HepG2 (cell line): ENCODE measurements around the gene LYZL1. TPM values are rescaled to one million over a fixed set of nuclear protein-coding genes. Genes with fewer than 3 reads are reported as not detected.
A peak's percentile ranks its signal among the peaks of the same experiment; 100 is the strongest.

Experiments
- ATAC-seq: fragments of 200-7000 bp; cut with Tn5 transposase; 3 replicates; pipeline ENCODE4 v1.9.1; 2020; ENCODE audit warnings: mild to moderate bottlenecking, moderate library complexity
- BruUV-seq: library from RNA; stranded (reverse); fragments of 400-500 nt; replicated peaks from 2 replicates; lab custom pipeline; 2021; lab: Mats Ljungman, UMichigan
- CTCF ChIA-PET: fragments of 300-600 bp; formaldehyde crosslinking; extraction: SDS; loops from one replicate; lab custom pipeline; 2021; ENCODE audit warnings: low total read pairs, inconsistent platforms, low intra/inter-chr PET ratio; lab: Yijun Ruan, JAX
- POLR2A ChIA-PET: fragments of 350-600 bp; sonication (Branson Sonifier 250); formaldehyde crosslinking; loops from one replicate; lab custom pipeline; 2020; ENCODE audit warnings: antibody characterized with exemption, inconsistent platforms; lab: Yijun Ruan, JAX
- DNase-seq: peaks from one replicate; pipeline ENCODE4 v3.0.0-alpha.2; 2015; ENCODE audit warnings: low spot score
- FAIRE-seq: peaks from 3 replicates; lab custom pipeline; 2011; peaks lifted over from hg19 to GRCh38; lab: Jason Lieb, UNC
- H2AFZ ChIP-seq: one replicate; pipeline ENCODE4 v1.6.1; 2011; ENCODE audit warnings: low read length, inconsistent platforms
- H3K27ac ChIP-seq: fragments of 300-600 bp; 3 replicates; pipeline ENCODE4 v1.8.0; 2011; ENCODE audit warnings: mixed run types, mild to moderate bottlenecking, mixed read lengths, low read length, inconsistent platforms; ENCODE audit not compliant: insufficient read depth; ENCODE audit errors: extremely low read length
- H3K27me3 ChIP-seq, 2 experiments: fragments of 200-600 bp in 1 of 2; 2 replicates in 1 of 2; 3 replicates in 1 of 2; pipeline versions ENCODE4 v1.6.0 to v1.8.0; 2011; ENCODE audit warnings: low read length in 2 of 2, mild to moderate bottlenecking in 2 of 2, moderate library complexity in 2 of 2, inconsistent platforms in 1 of 2; ENCODE audit not compliant: insufficient read depth in 2 of 2, control insufficient read depth in 1 of 2
- H3K36me3 ChIP-seq, 2 experiments: fragments of 200-600 bp in 1 of 2; replicated peaks in 1 of 2; 2 replicates in 1 of 2; 3 replicates in 1 of 2; pipeline versions ENCODE4 v1.5.1 to v1.8.0; 2011; ENCODE audit warnings: low read length in 2 of 2, inconsistent platforms in 1 of 2; ENCODE audit not compliant: insufficient read depth in 2 of 2, control insufficient read depth in 1 of 2
- H3K4me1 ChIP-seq: 2 replicates; pipeline ENCODE4 v1.5.1; 2012; ENCODE audit warnings: low read length, inconsistent platforms; ENCODE audit not compliant: insufficient read depth
- H3K4me2 ChIP-seq: 2 replicates; pipeline ENCODE4 v1.6.0; 2011; ENCODE audit warnings: low read depth, low read length, inconsistent platforms
- H3K4me3 ChIP-seq, 3 experiments: fragments of 200-600 bp in 1 of 3; sonication (generic), shearing (Covaris generic) in 1 of 3; replicated peaks in 1 of 3; 2 replicates each; pipeline ENCODE4 v1.5.1; 2011 to 2016; ENCODE audit warnings: low read length in 3 of 3, inconsistent platforms in 2 of 3, low read depth in 2 of 3, mild to moderate bottlenecking in 2 of 3, control low read depth in 1 of 3, mixed read lengths in 1 of 3; ENCODE audit not compliant: insufficient read depth in 1 of 3
- H3K79me2 ChIP-seq: one replicate; pipeline ENCODE4 v1.6.1; 2011; ENCODE audit warnings: low read length, inconsistent platforms; ENCODE audit not compliant: insufficient read depth
- H3K9ac ChIP-seq: 2 replicates; pipeline ENCODE4 v1.6.0; 2011; ENCODE audit warnings: mild to moderate bottlenecking, low read depth, low read length, inconsistent platforms; ENCODE audit not compliant: insufficient read depth
- H3K9me3 ChIP-seq: 2 replicates; pipeline ENCODE4 v1.5.1; 2012; ENCODE audit warnings: mild to moderate bottlenecking, low read length
- H4K20me1 ChIP-seq: 2 replicates; pipeline ENCODE4 v1.6.0; 2011; ENCODE audit warnings: inconsistent platforms, mild to moderate bottlenecking, low read length, moderate library complexity; ENCODE audit not compliant: insufficient read depth
- CEBPB ChIP-seq: IDR thresholded peaks from 2 replicates; pipeline ENCODE4 v1.6.1; 2011; ENCODE audit warnings: low read depth, low read length, improper control_type of control experiment, borderline replicate concordance
- CEBPG ChIP-seq: IDR thresholded peaks from 2 replicates; pipeline ENCODE4 v1.6.1; 2016
- ETV6 ChIP-seq: sonication (generic); formaldehyde crosslinking; conservative IDR thresholded peaks from 2 replicates; pipeline ENCODE4 v1.4.0; 2020; ENCODE audit warnings: missing genetic modification reagents
- ISX ChIP-seq: sonication (generic); formaldehyde crosslinking; conservative IDR thresholded peaks from 2 replicates; pipeline ENCODE4 v1.5.0; 2020; ENCODE audit warnings: missing genetic modification reagents
- NFE2 ChIP-seq: sonication (generic); formaldehyde crosslinking; IDR thresholded peaks from 2 replicates; pipeline ENCODE4 v1.4.0; 2020; ENCODE audit warnings: missing genetic modification reagents
- ONECUT2 ChIP-seq: sonication (generic); formaldehyde crosslinking; IDR thresholded peaks from 2 replicates; pipeline ENCODE4 v1.4.0; 2020; ENCODE audit warnings: missing genetic modification reagents
- POGZ ChIP-seq: sonication (generic); formaldehyde crosslinking; IDR thresholded peaks from 2 replicates; pipeline ENCODE4 v1.4.0; 2020; ENCODE audit warnings: mild to moderate bottlenecking, missing genetic modification reagents
- SIX4 ChIP-seq: sonication (generic); formaldehyde crosslinking; IDR thresholded peaks from 2 replicates; pipeline ENCODE4 v1.4.0; 2020; ENCODE audit warnings: missing genetic modification reagents
- THYN1 ChIP-seq: sonication (generic); formaldehyde crosslinking; IDR thresholded peaks from 2 replicates; pipeline ENCODE4 v1.8.1; 2023; ENCODE audit warnings: low read depth, mild to moderate bottlenecking, moderate library complexity, missing genetic modification reagents, borderline replicate concordance
- ZNF101 ChIP-seq: sonication (generic); formaldehyde crosslinking; IDR thresholded peaks from 2 replicates; pipeline ENCODE4 v1.4.0; 2020; ENCODE audit warnings: mild to moderate bottlenecking, low read depth, missing genetic modification reagents, borderline replicate concordance
- ZNF598 ChIP-seq: sonication (generic); formaldehyde crosslinking; IDR thresholded peaks from 2 replicates; pipeline ENCODE4 v1.5.1; 2020; ENCODE audit warnings: mild to moderate bottlenecking, missing genetic modification reagents, borderline replicate concordance
- WGBS: methylation state at CpG from one replicate; pipeline ENCODE4 v1.1.6; 2017; ENCODE audit warnings: low lambda C conversion rate; 5-methylcytosine and 5-hydroxymethylcytosine counted together
- in situ Hi-C: cut with HindIII; loops from 2 replicates; pipeline ENCODE4 v1.10.0; 2017; ENCODE audit warnings: low pct_unique_long_range_greater_than_20kb; ENCODE audit not compliant: extremely low pct_ligation_motif_present
- intact Hi-C: fragments of 100-400 bp; cut with micrococcal nuclease; formaldehyde crosslinking; loops from one replicate; pipeline ENCODE4 v1.10.0; 2022; ENCODE audit not compliant: unreplicated experiment
- polyA plus RNA-seq, 8 experiments: library from polyadenylated mRNA; depleted of rRNA in 3 of 8; stranded (reverse) in 7 of 8; unstranded in 1 of 8; fragments of >200 nt; fragmentation: Illumina TruSeq in 4 of 8; extraction: Trizol in 4 of 8; gene quantifications; 2 replicates each; pipeline versions ENCODE4 v1.2.1 to v1.2.3, GENCODE V29; 2011 to 2016; ENCODE audit warnings: low read depth in 4 of 8, missing spikeins in 1 of 8, mixed read lengths in 1 of 8; ENCODE audit not compliant: insufficient read depth in 1 of 8
- total RNA-seq, 5 experiments: library from RNA; depleted of rRNA; stranded (reverse); fragments of >200 nt; fragmentation: Illumina TruSeq; extraction: Trizol; gene quantifications; 2 replicates each; pipeline ENCODE4 v1.2.3, GENCODE V29; 2016; ENCODE audit warnings: low read depth in 1 of 5
- TF ChIP-seq, protein P1 (sequence below), 2 experiments: fragments of 450-650 bp in 1 of 2; sonication (generic) in 1 of 2; formaldehyde crosslinking; IDR thresholded peaks; 2 replicates each; pipeline versions ENCODE4 v1.5.0 to v1.8.0; 2020 to 2022; ENCODE audit warnings: mild to moderate bottlenecking in 1 of 2, missing genetic modification reagents in 1 of 2
- TF ChIP-seq, protein P2 (sequence below): sonication (generic); formaldehyde crosslinking; IDR thresholded peaks from 2 replicates; pipeline ENCODE4 v1.4.0; 2020; ENCODE audit warnings: mild to moderate bottlenecking, missing genetic modification reagents
- TF ChIP-seq, protein P3 (sequence below): sonication (generic); formaldehyde crosslinking; IDR thresholded peaks from 2 replicates; pipeline ENCODE4 v1.9.0; 2022; ENCODE audit warnings: low read depth, missing genetic modification reagents
- TF ChIP-seq, protein P4 (sequence below): sonication (generic); formaldehyde crosslinking; IDR thresholded peaks from 2 replicates; pipeline ENCODE4 v1.9.0; 2021; ENCODE audit warnings: missing genetic modification reagents, borderline replicate concordance

The LYZL1 gene
- total and polyA plus RNA-seq, 2 of the 13 experiments (the other 11 are each of a cell fraction or from before 2014, with no cell fraction given) = not detected

DNA sequence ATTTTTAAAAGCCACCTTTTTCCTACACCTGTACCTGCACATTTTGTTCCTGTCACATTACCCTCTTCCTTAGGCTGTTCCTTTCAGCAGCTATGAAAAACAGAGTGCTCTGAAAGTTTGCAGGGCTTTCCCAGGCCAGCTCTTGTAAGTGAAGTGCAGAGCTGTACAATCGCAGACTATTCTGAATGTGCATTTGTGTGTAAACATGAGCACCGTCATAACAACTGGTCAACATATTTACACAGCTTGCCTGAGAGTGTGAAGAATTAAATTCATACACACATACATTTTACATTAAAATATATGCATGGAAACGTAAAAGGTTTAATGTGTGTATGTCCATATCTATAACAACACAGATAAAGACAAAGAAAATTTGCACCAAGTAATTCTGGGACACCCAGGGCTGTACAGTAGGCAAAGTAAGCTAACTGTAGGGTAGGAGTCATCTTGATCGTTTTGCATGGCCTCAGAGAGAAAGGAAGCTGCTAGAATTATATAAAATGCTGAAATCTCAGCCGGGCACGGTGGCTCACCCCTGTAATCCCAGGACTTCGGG is 23.6 kb upstream of the LYZL1 start (continued):
- TF ChIP-seq ZNF598 (CRISPR knock-in tag) = no peak

DNA sequence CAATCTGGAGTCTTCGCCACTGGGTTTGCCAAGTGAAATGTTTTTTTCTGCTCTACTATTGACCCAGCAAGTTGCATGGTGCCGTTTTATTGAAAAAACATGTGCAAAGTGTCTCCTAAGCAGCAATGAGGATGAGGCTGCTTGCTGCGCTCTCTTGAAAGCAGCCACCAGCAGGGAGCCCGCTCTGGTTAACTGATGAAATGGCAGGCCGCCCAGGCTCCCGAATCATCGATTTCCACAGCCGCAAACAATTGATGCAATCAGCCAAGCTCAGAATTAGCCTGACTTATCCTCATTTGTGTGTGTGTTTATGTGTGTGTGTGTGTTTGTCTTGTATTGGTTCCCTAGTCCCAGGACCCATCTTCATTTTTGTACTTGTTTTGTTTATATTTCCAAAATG is 22.2 kb upstream of the LYZL1 start:
- no peaks in the 10 kb centered on the region for H3K79me2 ChIP-seq
- no peak for DNase-seq
- no peak overlapping the region for H3K4me3 ChIP-seq
- no peak overlapping the region for H3K4me2 ChIP-seq
- ChIA-PET CTCF (no interaction called here), POLR2A (no interaction called here)
- no peak overlapping the region for H3K27ac ChIP-seq
- no peaks in the 10 kb centered on the region for H4K20me1 ChIP-seq
- no peaks in the 10 kb centered on the region for H3K36me3 ChIP-seq
- H3K9ac ChIP-seq = no peak overlapping the region
- no peaks in the 10 kb centered on the region for H3K27me3 ChIP-seq
- BruUV-seq = no TSS peak
- ATAC-seq = peak; percentile 77
- no peak overlapping the region for H2AFZ ChIP-seq
- in situ Hi-C loops = no loop called here
- no peak for FAIRE-seq
- H3K4me1 ChIP-seq = no peaks in the 10 kb centered on the region
- no peaks in the 10 kb centered on the region for H3K9me3 ChIP-seq
- intact Hi-C loops = no loop called here
- WGBS = 26% methylated on average over 8 of the region's 8 CpGs
- TF ChIP-seq ONECUT2 (0 out of 2 replicates have a peak, but pooled peaks have one; percentile 51), CEBPB (peak; percentile 72), ZNF101 (no peak), ISX (no peak), THYN1 (CRISPR knock-in tag) (no peak), CEBPG (CRISPR knock-in tag) (0 out of 2 replicates have a peak, but pooled peaks have one; percentile 23), NFE2 (no peak), POGZ (CRISPR knock-in tag) (no peak), SIX4 (CRISPR knock-in tag) (no peak), ETV6 (no peak)
- TF ChIP-seq, protein P1, sequence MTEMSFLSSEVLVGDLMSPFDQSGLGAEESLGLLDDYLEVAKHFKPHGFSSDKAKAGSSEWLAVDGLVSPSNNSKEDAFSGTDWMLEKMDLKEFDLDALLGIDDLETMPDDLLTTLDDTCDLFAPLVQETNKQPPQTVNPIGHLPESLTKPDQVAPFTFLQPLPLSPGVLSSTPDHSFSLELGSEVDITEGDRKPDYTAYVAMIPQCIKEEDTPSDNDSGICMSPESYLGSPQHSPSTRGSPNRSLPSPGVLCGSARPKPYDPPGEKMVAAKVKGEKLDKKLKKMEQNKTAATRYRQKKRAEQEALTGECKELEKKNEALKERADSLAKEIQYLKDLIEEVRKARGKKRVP (CRISPR knock-in tag; IDR thresholded peaks at IDR 0.05) = peak in 1 of 2 experiments; percentile 51; a peak in 1 of 4 replicates
- TF ChIP-seq, protein P2, sequence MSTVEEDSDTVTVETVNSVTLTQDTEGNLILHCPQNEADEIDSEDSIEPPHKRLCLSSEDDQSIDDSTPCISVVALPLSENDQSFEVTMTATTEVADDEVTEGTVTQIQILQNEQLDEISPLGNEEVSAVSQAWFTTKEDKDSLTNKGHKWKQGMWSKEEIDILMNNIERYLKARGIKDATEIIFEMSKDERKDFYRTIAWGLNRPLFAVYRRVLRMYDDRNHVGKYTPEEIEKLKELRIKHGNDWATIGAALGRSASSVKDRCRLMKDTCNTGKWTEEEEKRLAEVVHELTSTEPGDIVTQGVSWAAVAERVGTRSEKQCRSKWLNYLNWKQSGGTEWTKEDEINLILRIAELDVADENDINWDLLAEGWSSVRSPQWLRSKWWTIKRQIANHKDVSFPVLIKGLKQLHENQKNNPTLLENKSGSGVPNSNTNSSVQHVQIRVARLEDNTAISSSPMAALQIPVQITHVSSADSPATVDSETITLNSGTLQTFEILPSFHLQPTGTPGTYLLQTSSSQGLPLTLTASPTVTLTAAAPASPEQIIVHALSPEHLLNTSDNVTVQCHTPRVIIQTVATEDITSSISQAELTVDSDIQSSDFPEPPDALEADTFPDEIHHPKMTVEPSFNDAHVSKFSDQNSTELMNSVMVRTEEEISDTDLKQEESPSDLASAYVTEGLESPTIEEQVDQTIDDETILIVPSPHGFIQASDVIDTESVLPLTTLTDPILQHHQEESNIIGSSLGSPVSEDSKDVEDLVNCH = no peak
- TF ChIP-seq, protein P3, sequence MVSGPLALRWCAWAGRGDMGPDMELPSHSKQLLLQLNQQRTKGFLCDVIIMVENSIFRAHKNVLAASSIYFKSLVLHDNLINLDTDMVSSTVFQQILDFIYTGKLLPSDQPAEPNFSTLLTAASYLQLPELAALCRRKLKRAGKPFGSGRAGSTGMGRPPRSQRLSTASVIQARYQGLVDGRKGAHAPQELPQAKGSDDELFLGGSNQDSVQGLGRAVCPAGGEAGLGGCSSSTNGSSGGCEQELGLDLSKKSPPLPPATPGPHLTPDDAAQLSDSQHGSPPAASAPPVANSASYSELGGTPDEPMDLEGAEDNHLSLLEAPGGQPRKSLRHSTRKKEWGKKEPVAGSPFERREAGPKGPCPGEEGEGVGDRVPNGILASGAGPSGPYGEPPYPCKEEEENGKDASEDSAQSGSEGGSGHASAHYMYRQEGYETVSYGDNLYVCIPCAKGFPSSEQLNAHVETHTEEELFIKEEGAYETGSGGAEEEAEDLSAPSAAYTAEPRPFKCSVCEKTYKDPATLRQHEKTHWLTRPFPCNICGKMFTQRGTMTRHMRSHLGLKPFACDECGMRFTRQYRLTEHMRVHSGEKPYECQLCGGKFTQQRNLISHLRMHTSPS (CRISPR knock-in tag) = no peak
- TF ChIP-seq, protein P4, sequence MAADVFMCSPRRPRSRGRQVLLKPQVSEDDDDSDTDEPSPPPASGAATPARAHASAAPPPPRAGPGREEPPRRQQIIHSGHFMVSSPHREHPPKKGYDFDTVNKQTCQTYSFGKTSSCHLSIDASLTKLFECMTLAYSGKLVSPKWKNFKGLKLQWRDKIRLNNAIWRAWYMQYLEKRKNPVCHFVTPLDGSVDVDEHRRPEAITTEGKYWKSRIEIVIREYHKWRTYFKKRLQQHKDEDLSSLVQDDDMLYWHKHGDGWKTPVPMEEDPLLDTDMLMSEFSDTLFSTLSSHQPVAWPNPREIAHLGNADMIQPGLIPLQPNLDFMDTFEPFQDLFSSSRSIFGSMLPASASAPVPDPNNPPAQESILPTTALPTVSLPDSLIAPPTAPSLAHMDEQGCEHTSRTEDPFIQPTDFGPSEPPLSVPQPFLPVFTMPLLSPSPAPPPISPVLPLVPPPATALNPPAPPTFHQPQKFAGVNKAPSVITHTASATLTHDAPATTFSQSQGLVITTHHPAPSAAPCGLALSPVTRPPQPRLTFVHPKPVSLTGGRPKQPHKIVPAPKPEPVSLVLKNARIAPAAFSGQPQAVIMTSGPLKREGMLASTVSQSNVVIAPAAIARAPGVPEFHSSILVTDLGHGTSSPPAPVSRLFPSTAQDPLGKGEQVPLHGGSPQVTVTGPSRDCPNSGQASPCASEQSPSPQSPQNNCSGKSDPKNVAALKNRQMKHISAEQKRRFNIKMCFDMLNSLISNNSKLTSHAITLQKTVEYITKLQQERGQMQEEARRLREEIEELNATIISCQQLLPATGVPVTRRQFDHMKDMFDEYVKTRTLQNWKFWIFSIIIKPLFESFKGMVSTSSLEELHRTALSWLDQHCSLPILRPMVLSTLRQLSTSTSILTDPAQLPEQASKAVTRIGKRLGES (CRISPR knock-in tag) = no peak
